Transverse colon (tissue), 3 donors: ENCODE measurements around the gene LIX1L.

ENCODE experiments used
- EP300 ChIP-seq: sonication (generic); formaldehyde crosslinking; IDR thresholded peaks from one replicate; pipeline ENCODE4 v1.6.1; 2017; ENCODE audit warnings: antibody characterized with exemption, low read depth
- POLR2A ChIP-seq: fragments of 450-650 bp; IDR thresholded peaks from one replicate; pipeline ENCODE4 v1.6.1; 2016; ENCODE audit warnings: antibody characterized with exemption, mild to moderate bottlenecking, moderate library complexity
- TF ChIP-seq, protein P1 (sequence below), 5 experiments: fragments of 200-600 bp in 3 of 5; fragments of 450-650 bp in 2 of 5; sonication (generic) in 3 of 5; IDR thresholded peaks; 1 replicate in 2 of 5; 2 replicates in 3 of 5; pipeline ENCODE4 v1.5.1; 2016 to 2017; ENCODE audit warnings: antibody characterized with exemption in 5 of 5, inconsistent platforms in 3 of 5, mild to moderate bottlenecking in 2 of 5, moderate library complexity in 1 of 5

DNA sequence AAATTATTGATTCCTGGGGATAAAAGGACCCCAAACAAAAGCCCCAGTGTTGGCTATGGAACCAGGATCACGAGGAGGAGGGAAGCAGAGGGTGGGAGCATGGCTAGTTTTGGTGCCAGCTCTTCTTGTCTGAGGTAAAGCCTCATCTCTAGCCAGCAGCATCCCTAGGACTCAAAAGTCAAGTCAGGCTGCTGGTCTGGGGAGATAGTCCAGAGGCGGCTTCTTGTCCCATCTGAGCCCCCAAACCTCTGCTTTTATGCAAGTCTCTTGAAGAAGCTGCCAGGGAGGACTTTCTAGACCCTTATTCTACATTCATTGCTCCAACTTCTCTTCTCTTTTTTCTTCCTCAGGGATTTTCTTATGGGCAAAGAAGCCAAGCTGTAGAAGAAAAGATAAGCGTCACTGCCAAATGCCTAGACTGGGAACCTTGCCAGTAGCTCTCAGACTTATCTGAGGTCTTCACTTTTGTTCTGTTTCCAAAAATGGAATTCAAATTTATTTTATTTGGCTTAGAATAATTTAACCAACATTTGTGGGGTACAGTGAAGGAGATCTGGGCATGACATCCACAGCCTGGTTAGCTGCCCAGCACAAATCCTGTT is 65.2 kb downstream of the LIX1L start:
- TF ChIP-seq POLR2A: no peak
- TF ChIP-seq, protein P1, sequence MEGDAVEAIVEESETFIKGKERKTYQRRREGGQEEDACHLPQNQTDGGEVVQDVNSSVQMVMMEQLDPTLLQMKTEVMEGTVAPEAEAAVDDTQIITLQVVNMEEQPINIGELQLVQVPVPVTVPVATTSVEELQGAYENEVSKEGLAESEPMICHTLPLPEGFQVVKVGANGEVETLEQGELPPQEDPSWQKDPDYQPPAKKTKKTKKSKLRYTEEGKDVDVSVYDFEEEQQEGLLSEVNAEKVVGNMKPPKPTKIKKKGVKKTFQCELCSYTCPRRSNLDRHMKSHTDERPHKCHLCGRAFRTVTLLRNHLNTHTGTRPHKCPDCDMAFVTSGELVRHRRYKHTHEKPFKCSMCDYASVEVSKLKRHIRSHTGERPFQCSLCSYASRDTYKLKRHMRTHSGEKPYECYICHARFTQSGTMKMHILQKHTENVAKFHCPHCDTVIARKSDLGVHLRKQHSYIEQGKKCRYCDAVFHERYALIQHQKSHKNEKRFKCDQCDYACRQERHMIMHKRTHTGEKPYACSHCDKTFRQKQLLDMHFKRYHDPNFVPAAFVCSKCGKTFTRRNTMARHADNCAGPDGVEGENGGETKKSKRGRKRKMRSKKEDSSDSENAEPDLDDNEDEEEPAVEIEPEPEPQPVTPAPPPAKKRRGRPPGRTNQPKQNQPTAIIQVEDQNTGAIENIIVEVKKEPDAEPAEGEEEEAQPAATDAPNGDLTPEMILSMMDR (IDR thresholded peaks at IDR 0.05): no peak
- no peak for TF ChIP-seq EP300
